Neural progenitor cell (in vitro differentiated cells): ENCODE results near the gene LURAP1L. TPM values are rescaled to one million over a fixed set of nuclear protein-coding genes. Genes with fewer than 3 reads are reported as not detected.

Experiments
- DNase-seq: peaks from one replicate; pipeline ENCODE4 v3.0.0-alpha.2; 2016; ENCODE audit warnings: low spot score
- H2AFZ ChIP-seq: fragments of 200-600 bp; sonication (generic); replicated peaks from 2 replicates; pipeline ENCODE4 v1.6.1; 2016; ENCODE audit warnings: antibody characterized with exemption
- H3F3A ChIP-seq: fragments of 200-600 bp; sonication (generic); 2 replicates; pipeline ENCODE4 v1.6.1; 2016; ENCODE audit warnings: antibody characterized with exemption, low read depth
- H3K27ac ChIP-seq: fragments of 200-600 bp; sonication (generic); 2 replicates; pipeline ENCODE4 v1.5.1; 2016; ENCODE audit warnings: mild to moderate bottlenecking
- H3K27me3 ChIP-seq: fragments of 200-600 bp; sonication (generic); 2 replicates; pipeline ENCODE4 v1.6.1; 2016; ENCODE audit warnings: mild to moderate bottlenecking, moderate library complexity
- H3K36me3 ChIP-seq: fragments of 200-600 bp; sonication (generic); 2 replicates; pipeline ENCODE4 v1.5.1; 2016
- H3K4me1 ChIP-seq: fragments of 200-600 bp; sonication (generic); 2 replicates; pipeline ENCODE4 v1.6.1; 2016; ENCODE audit warnings: mixed run types
- H3K4me2 ChIP-seq: fragments of 200-600 bp; sonication (generic); 2 replicates; pipeline ENCODE4 v1.6.1; 2016
- H3K4me3 ChIP-seq: fragments of 200-600 bp; sonication (generic); 2 replicates; pipeline ENCODE4 v1.5.1; 2016
- H3K79me2 ChIP-seq: fragments of 200-600 bp; sonication (generic); 2 replicates; pipeline ENCODE4 v1.6.1; 2016; ENCODE audit warnings: low read depth
- H3K9ac ChIP-seq: fragments of 200-600 bp; sonication (generic); 2 replicates; pipeline ENCODE4 v1.6.1; 2016
- H3K9me3 ChIP-seq: fragments of 200-600 bp; sonication (generic); 2 replicates; pipeline ENCODE4 v1.5.1; 2016; ENCODE audit warnings: low read depth
- H4K20me1 ChIP-seq: fragments of 200-600 bp; sonication (generic); 2 replicates; pipeline ENCODE4 v1.6.1; 2016; ENCODE audit warnings: low read depth
- H3K27ac Mint-ChIP-seq: 3 replicates; pipeline ENCODE4 v1.8.0; 2021; ENCODE audit warnings: mixed read lengths
- H3K27me3 Mint-ChIP-seq: 2 replicates; pipeline ENCODE4 v1.8.0; 2022; ENCODE audit warnings: low read depth, mild to moderate bottlenecking, inconsistent platforms, moderate library complexity, mixed read lengths; ENCODE audit not compliant: insufficient read depth
- H3K36me3 Mint-ChIP-seq: 3 replicates; pipeline ENCODE4 v1.8.0; 2021; ENCODE audit warnings: mixed read lengths
- H3K4me1 Mint-ChIP-seq: 3 replicates; pipeline ENCODE4 v1.8.0; 2021; ENCODE audit warnings: mixed read lengths
- H3K4me3 Mint-ChIP-seq: 3 replicates; pipeline ENCODE4 v1.8.0; 2021; ENCODE audit warnings: mild to moderate bottlenecking, moderate library complexity, mixed read lengths
- H3K9me3 Mint-ChIP-seq: 3 replicates; pipeline ENCODE4 v1.8.0; 2020; ENCODE audit warnings: mixed read lengths
- CTCF ChIP-seq: fragments of 200-600 bp; sonication (generic); IDR thresholded peaks from 2 replicates; pipeline ENCODE4 v1.5.1; 2017; ENCODE audit warnings: antibody characterized with exemption, mild to moderate bottlenecking
- EZH2 ChIP-seq: fragments of 200-600 bp; sonication (generic); IDR thresholded peaks from 2 replicates; pipeline ENCODE4 v1.6.1; 2017; ENCODE audit warnings: antibody characterized with exemption, mild to moderate bottlenecking, moderate library complexity
- EZH2phosphoT487 ChIP-seq: fragments of 200-600 bp; sonication (generic); IDR thresholded peaks from 2 replicates; pipeline ENCODE4 v1.6.1; 2017; ENCODE audit warnings: antibody characterized with exemption
- total RNA-seq: library from RNA; depleted of rRNA; stranded (reverse); fragments of >200 nt; gene quantifications from 2 replicates; pipeline ENCODE4 v1.2.3, GENCODE V29; 2015; ENCODE audit warnings: low replicate concordance

Gene LURAP1L
- total RNA-seq, 1 donor from 2014 or later: 0.75 TPM

DNA sequence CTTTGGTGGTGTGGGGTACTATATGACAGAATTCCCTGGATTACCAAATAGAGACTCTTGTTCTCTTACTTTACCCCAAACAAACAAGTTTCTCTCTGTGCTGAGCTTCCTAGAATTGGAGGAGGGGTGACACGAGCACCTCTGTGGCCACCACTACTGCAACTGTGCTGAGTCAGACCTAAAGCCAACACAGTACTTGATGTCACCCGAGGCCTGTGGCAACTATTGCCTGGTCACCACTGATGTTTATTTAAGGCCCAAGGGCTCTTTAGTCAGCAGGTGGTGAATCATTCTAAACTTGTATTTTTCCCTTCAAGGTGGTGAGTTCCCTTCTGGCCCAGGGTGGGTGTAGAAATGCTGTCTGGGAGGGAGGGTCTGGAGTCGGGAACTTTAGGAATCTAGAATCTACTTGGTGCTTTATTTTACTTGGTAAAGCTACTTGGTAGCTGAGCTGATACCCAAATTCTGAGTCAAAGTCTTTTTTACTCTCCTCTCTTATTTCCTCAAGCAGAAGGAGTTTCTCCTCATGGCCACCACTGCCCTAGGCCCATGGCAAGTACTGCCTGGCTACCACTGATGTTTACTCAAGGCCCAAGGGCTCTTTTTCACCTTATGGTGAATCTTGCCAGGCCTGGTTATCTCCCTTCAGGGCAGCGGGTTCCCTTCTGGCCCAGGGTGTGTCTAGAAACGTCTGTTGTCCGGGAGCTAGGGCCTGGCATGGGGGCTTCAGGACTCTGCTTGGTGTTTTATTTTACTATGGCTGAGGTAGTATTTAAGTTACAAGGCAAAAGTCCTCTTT, 9.8 kb downstream of the LURAP1L start:
- H3K4me3 Mint-ChIP-seq: no peak overlapping the region
- Histone ChIP-seq H3K9me3 (no peaks in the 10 kb centered on the region), H3K4me3 (no peak overlapping the region), H4K20me1 (no peaks in the 10 kb centered on the region), H2AFZ (no peak overlapping the region), H3K4me2 (no peak overlapping the region), H3K9ac (no peak overlapping the region), H3K36me3 (no peaks in the 10 kb centered on the region), H3K79me2 (no peaks in the 10 kb centered on the region), H3K27me3 (no peaks in the 10 kb centered on the region), H3K27ac (no peak overlapping the region), H3K4me1 (no peaks in the 10 kb centered on the region), H3F3A (no peaks in the 10 kb centered on the region)
- H3K27me3 Mint-ChIP-seq: no peaks in the 10 kb centered on the region
- H3K9me3 Mint-ChIP-seq: peaks cover 19% of the 10 kb centered on the region
- peaks cover 6% of the 10 kb centered on the region for H3K4me1 Mint-ChIP-seq
- TF ChIP-seq CTCF: no peak
- TF ChIP-seq EZH2phosphoT487: no peak
- no peak for TF ChIP-seq EZH2
- DNase-seq: no peak
- H3K27ac Mint-ChIP-seq: no peak overlapping the region
- H3K36me3 Mint-ChIP-seq: peaks cover 2% of the 10 kb centered on the region

- TF ChIP-seq EZH2phosphoT487 (no peak), CTCF (no peak)
- Histone ChIP-seq H3K36me3 (no peaks in the 10 kb centered on the region), H3K4me3 (no peak overlapping the region), H3K27ac (no peak overlapping the region), H3K4me2 (no peak overlapping the region), H4K20me1 (no peaks in the 10 kb centered on the region), H3K9me3 (no peaks in the 10 kb centered on the region), H3F3A (no peaks in the 10 kb centered on the region), H3K27me3 (no peaks in the 10 kb centered on the region), H3K79me2 (no peaks in the 10 kb centered on the region), H3K4me1 (no peaks in the 10 kb centered on the region), H3K9ac (no peak overlapping the region), H2AFZ (no peak overlapping the region)
- H3K4me1 Mint-ChIP-seq: peaks cover 10% of the 10 kb centered on the region
- H3K4me3 Mint-ChIP-seq: no peak overlapping the region
- H3K36me3 Mint-ChIP-seq: no peaks in the 10 kb centered on the region
- H3K9me3 Mint-ChIP-seq: peaks cover 19% of the 10 kb centered on the region
- H3K27me3 Mint-ChIP-seq: no peaks in the 10 kb centered on the region
- no peak overlapping the region for H3K27ac Mint-ChIP-seq
- no peak for DNase-seq
These were observed 10.5 kb downstream of the LURAP1L start for GRCh38 chr9:12785260-12785770.

DNA sequence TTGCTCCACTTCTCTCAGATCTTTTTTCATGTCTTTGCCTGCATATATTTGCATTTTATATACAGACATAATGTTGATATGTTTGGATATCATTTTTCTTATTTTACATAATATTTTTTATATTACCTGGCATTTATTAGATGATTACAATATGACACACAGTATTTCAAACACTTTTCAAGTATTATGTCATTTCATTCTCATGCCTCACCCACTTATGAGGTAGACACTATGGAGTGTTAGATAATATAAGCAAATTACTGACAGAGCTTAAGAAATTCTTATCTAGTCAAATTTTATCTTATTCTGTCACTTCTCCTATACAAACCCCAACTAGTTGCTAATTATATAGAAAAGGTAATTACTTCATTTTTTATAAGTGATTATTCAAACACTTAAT, 11.1 kb downstream of the LURAP1L start:
- H3K36me3 Mint-ChIP-seq: no peaks in the 10 kb centered on the region
- H3K27me3 ChIP-seq: no peaks in the 10 kb centered on the region
- no peaks in the 10 kb centered on the region for H3K4me1 ChIP-seq
- no peak overlapping the region for H3K27ac ChIP-seq
- no peak for TF ChIP-seq EZH2
- no peak for TF ChIP-seq CTCF
- TF ChIP-seq EZH2phosphoT487: no peak
- H3K27ac Mint-ChIP-seq: no peak overlapping the region
- no peak for DNase-seq
- H3F3A ChIP-seq: no peaks in the 10 kb centered on the region
- no peak overlapping the region for H3K4me2 ChIP-seq
- H3K9me3 ChIP-seq: no peaks in the 10 kb centered on the region
- H3K4me3 ChIP-seq: no peak overlapping the region
- no peaks in the 10 kb centered on the region for H4K20me1 ChIP-seq
- H3K4me3 Mint-ChIP-seq: no peak overlapping the region
- no peak overlapping the region for H2AFZ ChIP-seq
- H3K9ac ChIP-seq: no peak overlapping the region
- peaks cover 13% of the 10 kb centered on the region for H3K4me1 Mint-ChIP-seq
- peaks cover 19% of the 10 kb centered on the region for H3K9me3 Mint-ChIP-seq
- no peaks in the 10 kb centered on the region for H3K79me2 ChIP-seq
- no peaks in the 10 kb centered on the region for H3K27me3 Mint-ChIP-seq
- H3K36me3 ChIP-seq: no peaks in the 10 kb centered on the region
